Hepatocyte (in vitro differentiated cells): ENCODE measurements around the gene CDK2AP2.

ENCODE experiments used
- CTCF ChIP-seq: fragments of 200-600 bp; sonication (generic); IDR thresholded peaks from 2 replicates; pipeline ENCODE4 v1.5.1; 2016; ENCODE audit warnings: antibody characterized with exemption, mild to moderate bottlenecking; ENCODE audit not compliant: poor library complexity
- EZH2 ChIP-seq: fragments of 200-600 bp; sonication (generic); IDR thresholded peaks from 2 replicates; pipeline ENCODE4 v1.6.1; 2016; ENCODE audit warnings: antibody characterized with exemption, mild to moderate bottlenecking, borderline replicate concordance
- EZH2phosphoT487 ChIP-seq: fragments of 200-600 bp; sonication (generic); IDR thresholded peaks from one replicate; pipeline ENCODE4 v1.6.1; 2018; ENCODE audit warnings: antibody characterized with exemption, mild to moderate bottlenecking, low read depth, moderate library complexity; ENCODE audit not compliant: unreplicated experiment, severe bottlenecking

- TF ChIP-seq EZH2 (no peak), CTCF (no peak), EZH2phosphoT487 (no peak)
Measured at GRCh38 chr11:67463186-67463585, 44.8 kb downstream of the CDK2AP2 start.
